H1 (cell line): ENCODE results near the gene FGF23. TPM values are rescaled to one million over a fixed set of nuclear protein-coding genes. Genes with fewer than 3 reads are reported as not detected.
A peak's percentile ranks its signal among the peaks of the same experiment; 100 is the strongest.

Experiments used
- CTCF ChIA-PET: fragments of 300-600 bp; sonication (Branson Sonifier 250); formaldehyde crosslinking; loops from one replicate; lab custom pipeline; 2021; ENCODE audit not compliant: partially characterized antibody; lab: Charles Lee
- POLR2A ChIA-PET: fragments of 300-600 bp; sonication (Branson Sonifier 250); formaldehyde crosslinking; loops from one replicate; lab custom pipeline; 2021; ENCODE audit warnings: inconsistent platforms; ENCODE audit not compliant: partially characterized antibody; lab: Charles Lee
- DNase-seq, 2 experiments: peaks; one replicate each; pipeline versions ENCODE4 v3.0.0 to v3.0.0-alpha.2; 2010 to 2022; ENCODE audit warnings: low spot score in 2 of 2, low read depth in 1 of 2, mixed read lengths in 1 of 2
- FAIRE-seq: peaks from 2 replicates; lab custom pipeline; 2011; peaks lifted over from hg19 to GRCh38; lab: Jason Lieb, UNC
- H2AFZ ChIP-seq: 2 replicates; pipeline ENCODE4 v1.8.1; 2012; ENCODE audit warnings: low read length, inconsistent platforms
- H2AK5ac ChIP-seq: 2 replicates; pipeline ENCODE4 v1.6.1; 2013; ENCODE audit warnings: low read depth, low read length
- H2BK120ac ChIP-seq: replicated peaks from 2 replicates; pipeline ENCODE3; 2013; ENCODE audit warnings: low read depth, low read length, inconsistent platforms
- H2BK12ac ChIP-seq: 2 replicates; pipeline ENCODE4 v1.6.1; 2013; ENCODE audit warnings: low read depth, low read length
- H2BK15ac ChIP-seq: 2 replicates; pipeline ENCODE4 v1.6.1; 2013; ENCODE audit warnings: low read length
- H2BK20ac ChIP-seq: 2 replicates; pipeline ENCODE4 v1.6.1; 2013; ENCODE audit warnings: low read length
- H2BK5ac ChIP-seq: 2 replicates; pipeline ENCODE4 v1.6.1; 2013; ENCODE audit warnings: low read depth, low read length
- H3K14ac ChIP-seq: 2 replicates; pipeline ENCODE4 v1.6.1; 2013; ENCODE audit warnings: inconsistent platforms; ENCODE audit not compliant: insufficient read length
- H3K18ac ChIP-seq: 2 replicates; pipeline ENCODE4 v1.6.1; 2013; ENCODE audit warnings: low read length; ENCODE audit errors: extremely low read depth
- H3K23ac ChIP-seq: 2 replicates; pipeline ENCODE4 v1.6.1; 2013; ENCODE audit warnings: inconsistent platforms; ENCODE audit not compliant: insufficient read length
- H3K23me2 ChIP-seq: 2 replicates; pipeline ENCODE4 v1.6.1; 2013; ENCODE audit warnings: low read depth, low read length
- H3K27ac ChIP-seq: 2 replicates; pipeline ENCODE4 v1.6.1; 2011; ENCODE audit warnings: low read depth, low read length, inconsistent platforms
- H3K27me3 ChIP-seq, 4 experiments: replicated peaks in 1 of 4; 1 replicate in 1 of 4; 2 replicates in 3 of 4; pipeline versions ENCODE4 v1.6.1 to v1.8.1; 2011 to 2013; ENCODE audit warnings: low read length in 3 of 4, mild to moderate bottlenecking in 3 of 4, inconsistent platforms in 2 of 4, mixed read lengths in 2 of 4, moderate library complexity in 1 of 4; ENCODE audit not compliant: control insufficient read depth in 3 of 4, insufficient read depth in 3 of 4; ENCODE audit errors: extremely low read depth in 1 of 4
- H3K36me3 ChIP-seq, 4 experiments: 2 replicates each; pipeline versions ENCODE4 v1.6.1 to v1.8.1; 2011 to 2013; ENCODE audit warnings: mild to moderate bottlenecking in 4 of 4, low read length in 3 of 4, moderate library complexity in 2 of 4, control low read depth in 1 of 4, inconsistent platforms in 1 of 4; ENCODE audit not compliant: insufficient read depth in 4 of 4, control insufficient read depth in 2 of 4
- H3K4ac ChIP-seq: replicated peaks from 2 replicates; pipeline ENCODE3; 2013; ENCODE audit warnings: low read length, low read depth, mixed read lengths, inconsistent platforms; ENCODE audit not compliant: insufficient read length
- H3K4me1 ChIP-seq, 4 experiments: replicated peaks in 1 of 4; 1 replicate in 1 of 4; 2 replicates in 3 of 4; pipeline versions ENCODE4 v1.6.1 to v1.8.1; 2011 to 2013; ENCODE audit warnings: low read length in 3 of 4, inconsistent platforms in 2 of 4, mixed read lengths in 1 of 4; ENCODE audit not compliant: insufficient read depth in 4 of 4, control insufficient read depth in 3 of 4
- H3K4me2 ChIP-seq, 2 experiments: 2 replicates each; pipeline versions ENCODE4 v1.6.1 to v1.8.1; 2011 to 2013; ENCODE audit warnings: low read depth in 2 of 2, low read length in 2 of 2, control low read depth in 1 of 2, inconsistent platforms in 1 of 2, mild to moderate bottlenecking in 1 of 2; ENCODE audit not compliant: insufficient read depth in 1 of 2
- H3K4me3 ChIP-seq, 4 experiments: fragments of 200-600, 300-600 bp in 1 of 4; sonication (generic), shearing (Covaris generic), sonication (Bioruptor Twin) in 1 of 4; 2 replicates each; pipeline versions ENCODE4 v1.5.1 to v1.8.1; 2011 to 2016; ENCODE audit warnings: low read length in 4 of 4, low read depth in 3 of 4, control low read depth in 2 of 4, inconsistent platforms in 2 of 4, mild to moderate bottlenecking in 2 of 4, mixed read lengths in 1 of 4, moderate library complexity in 1 of 4; ENCODE audit not compliant: insufficient read depth in 2 of 4; ENCODE audit errors: extremely low read depth in 1 of 4
- H3K56ac ChIP-seq: replicated peaks from 2 replicates; pipeline ENCODE3; 2013; ENCODE audit warnings: low read depth, mild to moderate bottlenecking, mixed read lengths, low read length, inconsistent platforms; ENCODE audit not compliant: insufficient read length
- H3K79me1 ChIP-seq: 2 replicates; pipeline ENCODE4 v1.6.1; 2013; ENCODE audit warnings: low read depth, low read length, control low read depth
- H3K79me2 ChIP-seq, 2 experiments: 2 replicates each; pipeline versions ENCODE4 v1.6.1 to v1.8.1; 2012 to 2013; ENCODE audit warnings: low read length in 2 of 2, mild to moderate bottlenecking in 2 of 2, inconsistent platforms in 1 of 2; ENCODE audit not compliant: insufficient read depth in 2 of 2, control insufficient read depth in 1 of 2
- H3K9ac ChIP-seq, 4 experiments: replicated peaks in 1 of 4; 1 replicate in 1 of 4; 2 replicates in 3 of 4; pipeline versions ENCODE4 v1.6.1 to v1.8.1; 2011 to 2013; ENCODE audit warnings: low read depth in 3 of 4, low read length in 3 of 4, control low read depth in 2 of 4, mild to moderate bottlenecking in 2 of 4, moderate library complexity in 2 of 4, inconsistent platforms in 1 of 4; ENCODE audit errors: extremely low read depth in 1 of 4
- H3K9me3 ChIP-seq, 2 experiments: 2 replicates each; pipeline versions ENCODE4 v1.6.1 to v1.8.1; 2012 to 2013; ENCODE audit warnings: mild to moderate bottlenecking in 2 of 2, moderate library complexity in 2 of 2, control low read depth in 1 of 2, inconsistent platforms in 1 of 2, low read depth in 1 of 2, low read length in 1 of 2, mixed read lengths in 1 of 2; ENCODE audit not compliant: insufficient read depth in 2 of 2
- H4K20me1 ChIP-seq, 2 experiments: replicated peaks in 1 of 2; 2 replicates each; pipeline versions ENCODE3 to v1.8.1; 2011 to 2013; ENCODE audit warnings: inconsistent platforms in 2 of 2, low read length in 2 of 2, mild to moderate bottlenecking in 1 of 2; ENCODE audit not compliant: insufficient read depth in 2 of 2, control insufficient read depth in 1 of 2
- H4K5ac ChIP-seq: 2 replicates; pipeline ENCODE4 v1.6.1; 2013; ENCODE audit warnings: low read length, low read depth, mixed read lengths, inconsistent platforms; ENCODE audit not compliant: insufficient read length
- H4K8ac ChIP-seq: 2 replicates; pipeline ENCODE4 v1.8.0; 2013; ENCODE audit warnings: mild to moderate bottlenecking, moderate library complexity, low read length, inconsistent platforms; ENCODE audit not compliant: insufficient read depth; ENCODE audit errors: extremely low read depth
- H4K91ac ChIP-seq: replicated peaks from 2 replicates; pipeline ENCODE3; 2013; ENCODE audit warnings: low read length, mixed read lengths, inconsistent platforms; ENCODE audit not compliant: insufficient read length
- CHD1 ChIP-seq: IDR thresholded peaks from 2 replicates; pipeline ENCODE4 v1.6.1; 2012; ENCODE audit warnings: low read depth, low read length, improper control_type of control experiment
- CHD2 ChIP-seq: IDR thresholded peaks from 2 replicates; pipeline ENCODE4 v1.6.1; 2012; ENCODE audit warnings: low read length, improper control_type of control experiment
- EGR1 ChIP-seq: IDR thresholded peaks from 2 replicates; pipeline ENCODE4 v1.6.1; 2011; ENCODE audit warnings: low read depth, low read length, borderline replicate concordance
- MAFK ChIP-seq: IDR thresholded peaks from 2 replicates; pipeline ENCODE4 v1.6.1; 2012; ENCODE audit warnings: low read depth, mild to moderate bottlenecking, improper control_type of control experiment, low read length
- RBBP5 ChIP-seq: IDR thresholded peaks from 2 replicates; pipeline ENCODE4 v1.7.1; 2012; ENCODE audit warnings: low read depth, mild to moderate bottlenecking, inconsistent platforms, low read length, moderate library complexity, borderline replicate concordance
- SRF ChIP-seq: IDR thresholded peaks from 2 replicates; pipeline ENCODE4 v1.6.1; 2011; ENCODE audit warnings: mild to moderate bottlenecking, low read depth, low read length, moderate library complexity
- TEAD4 ChIP-seq: IDR thresholded peaks from 2 replicates; pipeline ENCODE4 v1.6.1; 2012; ENCODE audit warnings: low read depth, low read length, inconsistent platforms, mixed read lengths
- WGBS, 2 experiments: shearing (Covaris generic) in 1 of 2; methylation state at CpG; one replicate each; pipeline versions ENCODE4 v1.1.6 to v1.1.7; 2013 to 2015; ENCODE audit warnings: low lambda C conversion rate in 2 of 2, mixed read lengths in 2 of 2, inconsistent platforms in 1 of 2, low coverage in 1 of 2, missing lambda C conversion rate in 1 of 2; ENCODE audit not compliant: insufficient replicate concordance in 2 of 2, insufficient coverage in 1 of 2, insufficient read length in 1 of 2; ENCODE audit errors: extremely low coverage in 1 of 2, missing lambda C conversion rate in 1 of 2; 5-methylcytosine and 5-hydroxymethylcytosine counted together
- polyA plus RNA-seq, 7 experiments: library from polyadenylated mRNA; depleted of rRNA in 3 of 7; stranded (reverse) in 5 of 7; unstranded in 2 of 7; fragments of >200 nt in 5 of 7; fragments of 200-250 nt in 2 of 7; gene quantifications; 1 replicate in 5 of 7; 2 replicates in 1 of 7; 4 replicates in 1 of 7; pipeline versions ENCODE4 v1.2.1 to v1.2.3, GENCODE V29; 2011 to 2013; ENCODE audit warnings: missing spikeins in 2 of 7, mixed read lengths in 2 of 7
- total RNA-seq: library from RNA; stranded (reverse); fragmentation: NEBNext Ultra II Directional; extraction: Animal tissue kit (Norgen Biotek cat#: 25700); gene quantifications from 2 replicates; pipeline ENCODE4 v1.2.1, GENCODE V29; 2021

Gene FGF23
- total and polyA plus RNA-seq, 2 of the 8 experiments (the other 6 are each of a cell fraction or from before 2014, with no cell fraction given): 0.35 to 0.67 TPM

DNA sequence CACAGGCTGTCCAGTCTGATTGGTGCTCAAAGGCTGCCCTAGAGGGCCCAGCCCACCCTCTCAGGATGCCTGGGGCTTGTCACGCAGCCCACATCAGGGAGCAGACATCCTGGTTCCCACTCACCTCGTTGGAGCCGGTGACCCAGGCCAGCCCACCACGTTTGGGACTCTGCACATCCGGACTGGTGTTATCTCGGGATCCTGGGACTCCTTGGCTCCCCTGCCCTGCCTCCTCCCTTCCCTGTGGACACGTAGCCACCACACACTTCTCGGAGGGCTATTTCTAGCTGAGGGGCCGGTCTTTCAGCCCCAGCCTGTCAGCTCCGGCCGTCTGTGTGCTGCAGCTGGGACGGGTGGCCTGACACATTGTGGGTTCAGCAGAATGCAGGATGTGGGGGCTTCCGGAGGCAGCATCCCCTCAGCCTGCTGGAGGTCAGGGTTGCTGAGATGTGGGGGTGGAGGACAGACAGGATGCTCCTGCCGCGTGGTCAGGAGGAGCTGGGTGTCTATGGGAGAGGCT, 12.8 kb upstream of the FGF23 start:
- H2BK120ac ChIP-seq: no peak overlapping the region
- H4K8ac ChIP-seq: peak overlapping the region; percentile 86; the same call in 1 of the 2 replicates
- no peaks in the 10 kb centered on the region for H4K20me1 ChIP-seq
- WGBS, 2 experiments: 86% methylated on average over 15 of the region's 15 CpGs; no CpG with 5 or more reads in 1 of the 2 experiments
- H3K27ac ChIP-seq: no peak overlapping the region
- no peak overlapping the region for H2BK5ac ChIP-seq
- H3K4me3 ChIP-seq: no peak overlapping the region
- H3K23me2 ChIP-seq: no peaks in the 10 kb centered on the region
- no peak for FAIRE-seq
- H3K4me1 ChIP-seq: no peaks in the 10 kb centered on the region
- H3K4ac ChIP-seq: no peak overlapping the region
- no peaks in the 10 kb centered on the region for H3K79me1 ChIP-seq
- TF ChIP-seq EGR1 (no peak), SRF (no peak), TEAD4 (no peak), MAFK (no peak), RBBP5 (no peak), CHD2 (no peak), CHD1 (no peak)
- TF ChIP-seq, all 59 proteins: peak for 0
- Histone ChIP-seq H3K23ac (no peak overlapping the region), H4K5ac (no peak overlapping the region), H3K79me2 (no peaks in the 10 kb centered on the region), H3K14ac (no peak overlapping the region), H3K4me2 (no peak overlapping the region), H3K18ac (no peak overlapping the region), H2AFZ (no peak overlapping the region), H3K56ac (no peak overlapping the region), H3K9ac (no peak overlapping the region), H2BK12ac (no peak overlapping the region), H2BK20ac (no peak overlapping the region), H4K91ac (no peak overlapping the region), H3K36me3 (no peaks in the 10 kb centered on the region), H3K9me3 (no peaks in the 10 kb centered on the region), H2AK5ac (no peak overlapping the region), H2BK15ac (no peak overlapping the region), H3K27me3 (peaks cover 0 to 1% (median 0%) of the 10 kb centered on the region in 4 experiments; a peak in 1 of 7 replicates)
- DNase-seq: no peak
- POLR2A ChIA-PET: no interaction called here
- CTCF ChIA-PET: interaction anchor here (1.6 kb wide), 1 partner anchor 11 kb away, joined by 3 read pairs; no protein-coding TSS in a partner anchor
